ENCODE measurements around the gene RPL13. TPM values are rescaled to one million over a fixed set of nuclear protein-coding genes. Genes with fewer than 3 reads are reported as not detected.
A peak's percentile ranks its signal among the peaks of the same experiment; 100 is the strongest.

The RPL13 gene
- total RNA-seq, 1 donor, result 12,006 TPM

DNA sequence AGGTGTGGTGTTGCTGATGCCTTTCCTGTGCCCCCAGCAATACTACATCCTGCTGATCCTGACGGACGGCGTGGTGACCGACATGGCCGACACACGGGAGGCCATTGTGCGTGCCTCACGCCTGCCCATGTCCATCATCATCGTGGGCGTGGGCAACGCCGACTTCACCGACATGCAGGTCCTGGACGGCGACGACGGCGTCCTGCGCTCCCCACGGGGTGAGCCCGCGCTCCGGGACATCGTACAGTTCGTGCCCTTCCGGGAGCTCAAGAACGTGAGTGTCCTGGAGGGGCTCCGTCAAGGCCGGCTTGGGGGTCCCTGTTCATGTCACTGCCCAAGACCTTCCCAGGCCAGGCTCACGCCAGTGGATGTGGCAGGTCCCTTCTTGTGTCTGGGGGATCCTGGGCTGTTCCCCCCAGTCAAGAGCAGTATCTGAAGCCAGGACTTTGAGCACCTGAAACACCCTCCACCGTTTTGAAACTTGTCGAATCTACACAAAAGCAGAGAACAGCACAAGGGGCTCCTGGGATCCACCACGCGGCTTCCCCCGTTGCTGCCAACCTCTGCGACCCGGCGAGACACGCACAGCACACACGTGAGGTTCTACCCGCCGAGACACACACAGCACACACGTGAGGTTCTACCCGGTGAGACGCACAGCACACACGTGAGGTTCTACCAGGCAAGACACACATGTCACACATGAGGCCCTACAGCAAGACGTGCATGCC lies 35.0 kb downstream of the RPL13 start:
- no peak for DNase-seq (ENCODE audit: low read depth in 2 of 3, low spot score in 2 of 3)

- no peak for DNase-seq (ENCODE audit: low read depth in 2 of 3, low spot score in 2 of 3)
Observed at GRCh38 chr16:89596061-89596689, 35.7 kb downstream of the RPL13 start.

DNA sequence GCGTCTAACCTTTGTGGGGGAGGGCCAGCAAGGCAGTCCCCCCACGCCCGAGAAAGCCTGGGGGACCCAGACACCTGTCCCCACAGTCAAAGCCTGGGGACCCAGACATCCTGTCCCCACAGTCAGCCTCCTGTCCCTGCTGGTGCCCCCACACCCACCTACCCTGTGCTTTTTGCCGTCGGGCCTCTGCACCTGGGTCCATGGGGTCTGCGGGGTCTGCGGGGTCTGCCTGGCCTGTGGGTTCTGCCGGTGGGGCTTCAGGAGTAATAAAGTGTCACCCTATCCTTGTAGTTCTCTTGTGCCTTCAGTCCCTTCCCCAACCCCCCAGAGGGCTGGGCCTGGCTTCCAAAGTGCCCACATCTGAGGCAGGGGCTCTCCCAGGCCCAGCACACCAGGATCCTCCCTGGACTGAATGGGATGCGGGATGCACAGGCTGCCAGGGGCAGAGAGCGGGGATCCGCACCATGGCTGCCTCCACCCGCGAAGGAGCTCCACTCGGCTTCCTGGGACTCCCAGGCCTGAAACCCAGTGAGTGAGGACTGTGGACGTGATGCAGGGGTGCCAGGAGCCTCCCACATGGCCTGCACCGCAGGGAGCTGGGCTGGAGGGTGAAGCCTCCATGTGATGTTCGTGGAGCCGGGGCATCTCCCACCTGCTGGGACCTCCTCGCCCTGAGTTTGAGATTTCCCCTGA lies 36.6 kb downstream of the RPL13 start:
- DNase-seq (ENCODE audit: low read depth in 2 of 3, low spot score in 2 of 3), result no peak

GRCh38 chr16:89598199-89598598 lies 37.7 kb downstream of the RPL13 start:
- DNase-seq (ENCODE audit: low read depth in 2 of 3, low spot score in 2 of 3), result no peak

DNA sequence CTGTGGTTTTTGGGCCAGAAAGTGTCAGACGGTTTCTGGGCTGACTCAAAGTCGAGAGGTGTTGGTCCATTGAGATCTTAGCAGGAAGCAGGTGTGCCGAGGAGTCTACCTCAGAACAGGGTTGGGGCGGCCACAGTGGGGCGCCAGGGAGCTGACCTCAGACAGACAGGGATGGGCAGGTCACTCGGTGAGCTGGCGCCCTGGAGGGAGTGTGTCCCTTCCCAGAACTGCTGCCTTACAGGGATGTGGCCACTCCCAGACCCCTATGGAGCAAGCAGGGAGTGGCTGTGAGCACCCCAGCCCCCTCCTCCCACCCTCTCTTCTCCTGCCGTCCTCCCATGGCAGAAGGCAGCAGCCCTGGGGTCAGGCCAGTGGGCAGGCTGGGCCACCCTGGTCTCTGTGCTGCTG lies 39.0 kb downstream of the RPL13 start:
- DNase-seq (ENCODE audit: low read depth in 2 of 3, low spot score in 2 of 3), result peak in 1 of 3 donors; percentile 26

DNA sequence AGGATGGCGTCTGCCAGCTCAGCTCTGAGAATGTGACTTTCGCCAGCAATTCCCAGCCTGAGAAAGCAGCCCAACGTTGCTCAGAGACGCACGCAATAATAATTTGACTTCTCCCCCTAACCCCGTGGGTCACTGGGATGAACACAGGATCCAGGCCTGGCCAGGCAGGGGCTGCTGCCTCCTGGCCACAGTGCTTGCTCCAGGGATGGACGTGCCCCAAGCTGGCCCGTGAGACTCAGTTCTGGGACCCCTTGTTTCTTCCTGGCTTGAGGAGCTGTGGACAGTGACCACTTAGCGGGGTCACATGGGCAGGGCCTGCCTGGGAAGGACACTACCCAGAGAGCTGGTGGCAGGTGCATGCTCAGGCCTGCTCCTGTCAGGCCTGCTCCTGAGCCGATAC lies 39.4 kb downstream of the RPL13 start:
- no peak for DNase-seq (ENCODE audit: low read depth in 2 of 3, low spot score in 2 of 3)

DNA sequence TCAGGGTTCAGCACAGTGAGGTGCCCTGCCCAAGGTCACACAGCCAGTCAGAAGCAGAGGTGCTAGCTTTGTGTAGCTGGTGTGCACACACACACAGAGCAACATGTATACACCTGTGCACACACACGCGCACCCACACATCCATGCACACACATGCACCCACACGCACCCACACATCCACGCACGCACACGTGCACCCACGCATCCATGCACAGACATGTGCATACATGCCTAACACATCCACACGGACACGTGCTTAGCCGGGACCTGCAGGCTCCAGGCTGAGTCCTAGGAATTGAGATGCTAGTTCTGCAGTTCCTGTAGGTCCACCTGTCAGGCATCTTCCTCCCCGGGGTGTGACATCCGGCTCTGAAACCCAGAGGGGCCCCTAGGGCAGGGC lies 39.9 kb downstream of the RPL13 start:
- no peak for DNase-seq (ENCODE audit: low read depth in 2 of 3, low spot score in 2 of 3)

DNA sequence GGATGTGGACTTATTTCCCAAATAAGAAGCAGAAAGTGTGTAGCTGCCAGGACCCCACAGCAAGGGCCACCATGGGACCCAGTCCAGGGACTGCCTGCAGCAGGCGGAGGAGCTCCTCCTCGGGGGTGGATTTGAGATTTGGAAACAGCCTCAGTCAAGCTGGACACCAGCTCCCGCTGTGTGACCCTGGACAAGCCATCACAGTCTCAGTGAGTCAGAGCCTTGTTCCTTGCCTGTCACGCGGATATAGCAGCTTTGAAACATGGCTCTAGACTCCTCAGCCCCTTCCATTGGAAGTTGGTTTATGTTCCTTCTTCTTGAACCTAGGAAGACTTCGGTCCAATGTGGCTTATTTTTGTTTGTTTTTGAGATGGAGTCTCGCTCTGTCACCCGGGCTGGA lies 40.5 kb downstream of the RPL13 start:
- DNase-seq (ENCODE audit: low read depth in 2 of 3, low spot score in 2 of 3), result no peak

GRCh38 chr16:89601906-89602272 lies 41.4 kb downstream of the RPL13 start:
- no peak for DNase-seq (ENCODE audit: low read depth in 2 of 3, low spot score in 2 of 3)

GRCh38 chr16:89602273-89602951 lies 41.9 kb downstream of the RPL13 start:
- DNase-seq (ENCODE audit: low read depth in 2 of 3, low spot score in 2 of 3), result peak in 2 of 3 donors; percentile 64 to 72

DNA sequence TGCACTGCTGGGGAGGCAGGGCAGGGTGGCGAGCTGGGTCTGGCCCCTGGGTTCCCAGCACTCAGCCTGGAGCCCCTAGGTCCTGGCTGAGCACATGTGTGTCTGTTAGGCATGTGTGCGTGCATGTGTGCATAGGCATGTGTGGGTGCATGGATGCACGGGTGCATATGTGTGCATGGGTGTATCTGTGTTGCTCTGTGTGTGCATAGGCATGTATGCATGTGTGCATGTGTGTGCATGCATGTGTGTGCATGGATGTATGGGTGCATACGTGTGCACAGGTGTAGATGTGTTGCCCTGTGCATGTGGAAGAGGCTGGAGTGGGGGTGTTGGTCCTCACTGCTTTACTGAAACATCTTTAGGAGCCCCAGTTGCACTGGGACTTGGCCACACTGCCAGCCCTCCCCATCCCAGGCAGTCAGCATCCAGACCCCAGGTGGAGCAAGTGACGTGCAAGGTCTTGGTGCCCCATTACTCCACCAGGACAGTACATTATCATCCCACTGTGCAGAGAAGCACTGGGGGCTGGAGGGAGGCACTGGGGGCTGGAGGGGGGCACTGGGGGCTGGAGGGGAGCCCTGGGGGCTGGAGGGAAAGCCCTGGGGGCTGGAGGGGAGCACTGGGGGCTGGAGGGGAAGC lies 42.6 kb downstream of the RPL13 start:
- no peak for DNase-seq (ENCODE audit: low read depth in 2 of 3, low spot score in 2 of 3)

DNA sequence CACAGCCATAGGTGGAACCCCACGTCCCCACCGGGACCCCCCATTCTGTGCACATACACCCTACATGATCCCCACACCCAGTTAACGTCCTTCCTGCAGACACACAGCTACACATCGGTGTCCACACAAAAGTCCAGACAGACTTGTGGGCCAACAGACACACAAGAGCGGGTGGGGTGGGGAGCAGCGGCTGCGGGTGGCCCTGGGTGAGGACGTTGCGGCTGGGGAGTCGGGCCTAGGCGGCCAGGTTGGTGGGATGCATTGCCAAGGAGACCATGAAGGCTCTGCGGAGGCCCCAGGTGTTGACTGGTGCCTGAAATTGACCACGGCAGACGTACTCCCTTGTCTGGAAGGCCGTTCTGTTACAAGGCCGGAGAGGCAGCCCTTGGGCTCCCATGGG lies 44.3 kb downstream of the RPL13 start:
- DNase-seq (ENCODE audit: low read depth in 2 of 3, low spot score in 2 of 3), result no peak

- DNase-seq (ENCODE audit: low read depth in 2 of 3, low spot score in 2 of 3), result no peak
Observed at GRCh38 chr16:89605186-89605970, 44.9 kb downstream of the RPL13 start.

- DNase-seq (ENCODE audit: low read depth in 2 of 3, low spot score in 2 of 3), result no peak
Observed at GRCh38 chr16:89606006-89606405, 45.5 kb downstream of the RPL13 start.

GRCh38 chr16:89607453-89607852 lies 47.0 kb downstream of the RPL13 start:
- DNase-seq (ENCODE audit: low read depth in 2 of 3, low spot score in 2 of 3), result no peak

DNA sequence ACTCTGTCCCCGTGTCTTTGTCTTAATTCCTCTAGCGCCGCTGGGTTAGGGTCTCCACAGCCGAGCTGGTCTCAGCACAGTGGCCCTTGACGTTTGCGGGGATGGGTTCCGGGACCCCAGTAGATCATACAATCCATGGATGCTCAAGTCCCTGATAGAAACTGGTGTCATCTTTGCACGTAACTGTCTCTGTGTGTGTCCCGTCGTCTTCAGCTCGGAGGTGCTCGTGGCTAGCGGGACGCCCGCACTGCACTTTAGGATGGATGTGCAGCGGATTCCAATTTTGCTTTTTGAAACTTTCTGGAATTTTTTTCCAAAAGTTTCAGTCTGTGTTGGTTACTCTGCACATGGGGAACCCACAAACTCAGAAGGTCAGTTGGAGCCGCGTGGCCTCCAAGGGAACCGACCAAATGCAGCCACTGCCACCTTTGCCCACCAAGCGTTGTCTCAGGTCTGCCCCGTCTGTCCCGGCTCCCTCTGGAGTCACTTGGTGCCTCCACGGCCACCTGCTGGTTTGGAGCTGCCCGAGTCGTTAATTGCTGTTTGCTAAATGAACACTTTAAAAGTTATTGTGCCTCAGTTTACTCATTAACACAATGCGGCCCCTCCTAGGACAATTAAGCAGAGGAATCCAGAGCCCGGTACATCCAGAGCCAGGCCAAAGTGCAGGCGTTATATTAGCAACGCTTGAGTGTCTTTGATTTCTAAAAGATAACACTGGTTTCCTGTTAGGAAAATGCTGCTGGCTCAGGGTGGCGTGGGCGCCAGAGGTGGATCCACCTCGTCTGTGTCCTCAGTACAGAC lies 47.7 kb downstream of the RPL13 start:
- no peak for DNase-seq (ENCODE audit: low read depth in 2 of 3, low spot score in 2 of 3)

DNA sequence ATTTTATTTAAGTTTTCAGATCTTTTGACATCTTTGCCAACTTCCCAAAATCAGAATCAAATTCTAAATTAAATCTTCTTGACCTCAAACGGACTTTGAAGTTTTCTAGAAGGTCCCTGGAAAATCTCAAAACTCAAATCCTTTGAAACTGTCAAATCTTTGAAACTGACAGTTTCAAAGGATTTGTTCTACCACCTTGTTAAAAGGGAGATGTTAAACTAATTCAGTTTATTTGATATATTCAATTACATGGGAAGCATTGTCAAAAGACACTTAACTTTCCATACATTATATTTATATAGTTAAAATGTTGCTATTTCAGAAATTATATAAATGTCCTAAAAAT lies 49.6 kb downstream of the RPL13 start:
- DNase-seq (ENCODE audit: low read depth in 2 of 3, low spot score in 2 of 3), result no peak

- no peak for DNase-seq (ENCODE audit: low read depth in 2 of 3, low spot score in 2 of 3)
Observed at GRCh38 chr16:89612415-89613166, 52.1 kb downstream of the RPL13 start.
